NT2/D1 (cell line): ENCODE measurements around the gene DIS3L2.

ENCODE experiments used
- SUZ12 ChIP-seq: IDR thresholded peaks from 2 replicates; pipeline ENCODE4 v1.6.1; 2011; ENCODE audit not compliant: insufficient read length, insufficient read depth; ENCODE audit errors: extremely low read depth
- YY1 ChIP-seq: IDR thresholded peaks from 2 replicates; pipeline ENCODE4 v1.6.1; 2011; ENCODE audit not compliant: insufficient read length, insufficient read depth
- ZNF274 ChIP-seq: IDR thresholded peaks from 2 replicates; pipeline ENCODE4 v1.6.1; 2011; ENCODE audit warnings: mild to moderate bottlenecking, low read depth, low read length

- TF ChIP-seq ZNF274 (no peak), YY1 (no peak), SUZ12 (no peak)
Observed at GRCh38 chr2:232333361-232334135, 372.0 kb downstream of the DIS3L2 start.
